K562 (cell line): ENCODE data around the gene PTPRM. TPM values are rescaled to one million over a fixed set of nuclear protein-coding genes. Genes with fewer than 3 reads are reported as not detected.

ENCODE experiments used
- ATAC-seq: fragments of 200-7000 bp; cut with Tn5 transposase; 3 replicates; pipeline ENCODE4 v1.9.1; 2020; ENCODE audit warnings: moderate library complexity
- BruUV-seq: library from RNA; stranded (reverse); fragments of 400-500 nt; replicated peaks from 2 replicates; lab custom pipeline; 2021; lab: Mats Ljungman, UMichigan
- CTCF ChIA-PET: fragments of 300-600 bp; formaldehyde crosslinking; extraction: SDS; loops from one replicate; lab custom pipeline; 2021; ENCODE audit warnings: low intra/inter-chr PET ratio; lab: Yijun Ruan, JAX
- POLR2A ChIA-PET: fragments of 300-600, 350-650 bp; sonication (Branson Sonifier 250); formaldehyde crosslinking; extraction: SDS; loops from one replicate; lab custom pipeline; 2021; ENCODE audit warnings: antibody characterized with exemption, inconsistent platforms; lab: Yijun Ruan, JAX
- DNase-seq, 4 experiments: peaks; one replicate each; pipeline versions ENCODE4 v3.0.0 to v3.0.0-alpha.2; 2011 to 2018; ENCODE audit warnings: low spot score in 3 of 4, mixed read lengths in 3 of 4; ENCODE audit errors: extremely low read depth in 1 of 4
- FAIRE-seq: peaks from 2 replicates; lab custom pipeline; 2011; peaks lifted over from hg19 to GRCh38; lab: Jason Lieb, UNC
- H2AFZ ChIP-seq: 2 replicates; pipeline ENCODE4 v1.6.0; 2011; ENCODE audit warnings: low read depth, low read length, control low read depth, inconsistent platforms
- H3K27ac ChIP-seq: fragments of 200-600 bp; 3 replicates; pipeline ENCODE4 v1.8.0; 2011; ENCODE audit warnings: low read depth, mild to moderate bottlenecking, control low read depth, inconsistent platforms, low read length, moderate library complexity, mixed read lengths; ENCODE audit errors: extremely low read depth
- H3K27me3 ChIP-seq, 2 experiments: fragments of 300-600 bp in 1 of 2; 2 replicates in 1 of 2; 3 replicates in 1 of 2; pipeline versions ENCODE4 v1.6.0 to v1.8.0; 2011; ENCODE audit warnings: inconsistent platforms in 2 of 2, low read length in 2 of 2, mild to moderate bottlenecking in 1 of 2, mixed read lengths in 1 of 2, moderate library complexity in 1 of 2; ENCODE audit not compliant: control insufficient read depth in 2 of 2, insufficient read depth in 2 of 2
- H3K36me3 ChIP-seq: fragments of 300-600 bp; 3 replicates; pipeline ENCODE4 v1.8.0; 2011; ENCODE audit warnings: mild to moderate bottlenecking, low read length, inconsistent platforms; ENCODE audit not compliant: control insufficient read depth, insufficient read depth
- H3K4me1 ChIP-seq, 2 experiments: fragments of 200-600 bp in 1 of 2; replicated peaks in 1 of 2; 2 replicates in 1 of 2; 3 replicates in 1 of 2; pipeline versions ENCODE4 v1.5.1 to v1.8.0; 2011; ENCODE audit warnings: inconsistent platforms in 2 of 2, low read length in 2 of 2, mild to moderate bottlenecking in 1 of 2, mixed read lengths in 1 of 2, moderate library complexity in 1 of 2; ENCODE audit not compliant: control insufficient read depth in 2 of 2, insufficient read depth in 2 of 2
- H3K4me2 ChIP-seq: 2 replicates; pipeline ENCODE4 v1.6.1; 2011; ENCODE audit warnings: low read length, control low read depth, inconsistent platforms, mixed read lengths; ENCODE audit not compliant: insufficient read depth
- H3K4me3 ChIP-seq: fragments of 200-600 bp; sonication (generic), shearing (Covaris generic); 2 replicates; pipeline ENCODE4 v1.5.1; 2016; ENCODE audit warnings: control low read depth, inconsistent platforms
- H3K79me2 ChIP-seq: fragments of 200-600 bp; 3 replicates; pipeline ENCODE4 v1.8.0; 2011; ENCODE audit warnings: low read length, inconsistent platforms; ENCODE audit not compliant: control insufficient read depth, insufficient read depth
- H3K9ac ChIP-seq, 2 experiments: 2 replicates each; pipeline versions ENCODE4 v1.6.0 to v1.6.1; 2011; ENCODE audit warnings: low read depth in 2 of 2, low read length in 2 of 2, control low read depth in 1 of 2, inconsistent platforms in 1 of 2, mild to moderate bottlenecking in 1 of 2, mixed read lengths in 1 of 2; ENCODE audit not compliant: insufficient read depth in 1 of 2
- H3K9me1 ChIP-seq: one replicate; pipeline ENCODE4 v1.6.0; 2011; ENCODE audit warnings: inconsistent platforms, mild to moderate bottlenecking, low read length, moderate library complexity; ENCODE audit not compliant: control insufficient read depth, insufficient read depth
- H3K9me3 ChIP-seq: replicated peaks from 2 replicates; pipeline ENCODE4 v1.5.1; 2011; ENCODE audit warnings: low read depth, low read length, inconsistent platforms; ENCODE audit not compliant: control insufficient read depth, insufficient read depth
- H4K20me1 ChIP-seq: replicated peaks from 2 replicates; pipeline ENCODE4 v1.6.1; 2011; ENCODE audit warnings: low read length, inconsistent platforms, mixed read lengths; ENCODE audit not compliant: control insufficient read depth, insufficient read depth
- ATF3 ChIP-seq, 2 experiments: fragments of 450-650 bp in 1 of 2; sonication (generic) in 1 of 2; formaldehyde crosslinking in 1 of 2; IDR thresholded peaks in 1 of 2; conservative IDR thresholded peaks in 1 of 2; 2 replicates each; pipeline versions ENCODE4 v1.6.1 to v1.8.1; 2016 to 2023; ENCODE audit warnings: mild to moderate bottlenecking in 2 of 2, moderate library complexity in 2 of 2, inconsistent platforms in 1 of 2, missing genetic modification reagents in 1 of 2
- ZNF778 ChIP-seq: fragments of 450-650 bp; formaldehyde crosslinking; IDR thresholded peaks from 2 replicates; pipeline ENCODE4 v1.4.0; 2020; ENCODE audit warnings: mild to moderate bottlenecking, moderate library complexity
- WGBS: fragments of 100-300 bp; shearing (Covaris generic); methylation state at CpG from one replicate; pipeline ENCODE4 v1.1.6; 2016; ENCODE audit warnings: low coverage, mixed read lengths; ENCODE audit not compliant: insufficient coverage; ENCODE audit errors: missing lambda C conversion rate; 5-methylcytosine and 5-hydroxymethylcytosine counted together
- in situ Hi-C: fragments of 300-500 bp; cut with MboI; formaldehyde crosslinking; loops from 4 replicates; pipeline ENCODE4 v1.15.0; 2018; ENCODE audit warnings: inconsistent platforms, mixed read lengths
- intact Hi-C: fragments of 100-400 bp; cut with micrococcal nuclease; formaldehyde crosslinking; loops from 2 replicates; pipeline ENCODE4 v1.14.2; 2022
- polyA plus RNA-seq, 8 experiments: library from polyadenylated mRNA; depleted of rRNA in 4 of 8; stranded (reverse) in 5 of 8; unstranded in 3 of 8; fragments of >200 nt; fragmentation: Nextera tagmentation in 2 of 8; fragmentation: Illumina TruSeq in 1 of 8; extraction: Ambion mirVana in 2 of 8; extraction: Trizol in 1 of 8; gene quantifications; 2 replicates each; pipeline versions ENCODE4 v1.2.1 to v1.2.3, GENCODE V29; 2011 to 2014; ENCODE audit warnings: inconsistent platforms in 1 of 8, missing spikeins in 1 of 8
- total RNA-seq, 7 experiments: library from RNA; depleted of rRNA in 6 of 7; stranded (reverse); fragments of >200 nt in 6 of 7; fragmentation: Illumina TruSeq in 2 of 7; extraction: Trizol in 2 of 7; gene quantifications; 2 replicates each; pipeline versions ENCODE4 v1.2.1 to v1.2.3, GENCODE V29; 2011 to 2021; ENCODE audit warnings: low replicate concordance in 1 of 7

The PTPRM gene
- total and polyA plus RNA-seq, 9 of the 15 experiments (the other 6 are each of a cell fraction or from before 2014, with no cell fraction given) = 0.03 to 0.16 (median 0.08) TPM; not detected in 3

- intact Hi-C loops (no loop called here), in situ Hi-C loops (no loop called here)
- Histone ChIP-seq H3K9me1 (no peaks in the 10 kb centered on the region), H3K27ac (no peak overlapping the region), H3K9ac (no peak overlapping the region), H3K4me2 (no peak overlapping the region), H2AFZ (no peak overlapping the region), H4K20me1 (no peaks in the 10 kb centered on the region), H3K27me3 (peaks cover 2 to 13% of the 10 kb centered on the region in 2 experiments; a peak in 1 of 5 replicates), H3K9me3 (no peaks in the 10 kb centered on the region), H3K4me1 (no peaks in the 10 kb centered on the region), H3K4me3 (no peak overlapping the region), H3K36me3 (no peaks in the 10 kb centered on the region), H3K79me2 (no peaks in the 10 kb centered on the region)
- WGBS = 0% methylated on average over 8 of the region's 8 CpGs
- ChIA-PET CTCF (no interaction called here), POLR2A (no interaction called here)
- ATAC-seq = no peak
- TF ChIP-seq ATF3 (IDR thresholded peaks at IDR 0.05) (peak; percentile 26; the same call in 1 of the 2 replicates), ATF3 (CRISPR knock-in tag; conservative IDR thresholded peaks at IDR 0.05) (no peak), ZNF778 (CRISPR knock-in tag) (no peak)
- no peak for FAIRE-seq
- DNase-seq = no peak
- BruUV-seq = no TSS peak
These were observed 646.0 kb downstream of the PTPRM start for GRCh38 chr18:8212896-8213780.
